Measurements from ENCODE around the gene DENND4A.

DNA sequence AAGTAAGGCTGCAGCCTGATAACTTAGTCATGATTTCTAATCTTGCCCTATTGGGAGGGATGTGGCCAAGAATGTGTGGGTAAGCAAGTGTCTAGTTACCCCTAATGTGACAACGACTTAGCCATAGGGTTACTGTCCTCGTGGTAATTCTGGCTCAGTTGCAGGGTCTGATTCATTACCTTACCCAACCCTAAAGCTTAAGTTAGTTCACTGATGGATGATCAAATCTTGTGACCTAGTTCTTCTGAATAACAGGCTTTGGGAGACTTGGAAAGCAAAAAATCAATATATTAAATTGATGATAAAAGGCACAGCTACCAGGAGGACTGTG, 179.5 kb downstream of the DENND4A start:
- no peak for TF ChIP-seq SIN3A (IDR thresholded peaks at IDR 0.05; ENCODE audit: borderline replicate concordance, insufficient read depth, low read depth, low read length)
- TF ChIP-seq, protein P1, sequence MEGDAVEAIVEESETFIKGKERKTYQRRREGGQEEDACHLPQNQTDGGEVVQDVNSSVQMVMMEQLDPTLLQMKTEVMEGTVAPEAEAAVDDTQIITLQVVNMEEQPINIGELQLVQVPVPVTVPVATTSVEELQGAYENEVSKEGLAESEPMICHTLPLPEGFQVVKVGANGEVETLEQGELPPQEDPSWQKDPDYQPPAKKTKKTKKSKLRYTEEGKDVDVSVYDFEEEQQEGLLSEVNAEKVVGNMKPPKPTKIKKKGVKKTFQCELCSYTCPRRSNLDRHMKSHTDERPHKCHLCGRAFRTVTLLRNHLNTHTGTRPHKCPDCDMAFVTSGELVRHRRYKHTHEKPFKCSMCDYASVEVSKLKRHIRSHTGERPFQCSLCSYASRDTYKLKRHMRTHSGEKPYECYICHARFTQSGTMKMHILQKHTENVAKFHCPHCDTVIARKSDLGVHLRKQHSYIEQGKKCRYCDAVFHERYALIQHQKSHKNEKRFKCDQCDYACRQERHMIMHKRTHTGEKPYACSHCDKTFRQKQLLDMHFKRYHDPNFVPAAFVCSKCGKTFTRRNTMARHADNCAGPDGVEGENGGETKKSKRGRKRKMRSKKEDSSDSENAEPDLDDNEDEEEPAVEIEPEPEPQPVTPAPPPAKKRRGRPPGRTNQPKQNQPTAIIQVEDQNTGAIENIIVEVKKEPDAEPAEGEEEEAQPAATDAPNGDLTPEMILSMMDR (IDR thresholded peaks at IDR 0.05) = no peak
- TF ChIP-seq POLR2AphosphoS5 (IDR thresholded peaks at IDR 0.05; ENCODE audit: low read depth, low read length) = no peak

All from Panc1 (cell line).